H9 (cell line): Measurements from ENCODE around the gene ANKRD17. TPM values are rescaled to one million over a fixed set of nuclear protein-coding genes. Genes with fewer than 3 reads are reported as not detected.

Experiments used
- DNase-seq: peaks from one replicate; pipeline ENCODE4 v3.0.0-alpha.2; 2017
- H2AFZ ChIP-seq: one replicate; pipeline ENCODE4 v1.6.1; 2013; ENCODE audit warnings: mild to moderate bottlenecking, low read length, control low read depth, moderate library complexity
- H2AK5ac ChIP-seq: 2 replicates; pipeline ENCODE4 v1.6.1; 2013; ENCODE audit warnings: low read length, control low read depth, mixed read lengths; ENCODE audit not compliant: insufficient read length
- H2BK120ac ChIP-seq: one replicate; pipeline ENCODE4 v1.6.1; 2013; ENCODE audit warnings: low read depth, mild to moderate bottlenecking, low read length, control low read depth, inconsistent platforms; ENCODE audit not compliant: poor library complexity, severe bottlenecking
- H2BK12ac ChIP-seq: 2 replicates; pipeline ENCODE4 v1.6.1; 2013; ENCODE audit warnings: low read length, control low read depth, mixed read lengths, low read depth; ENCODE audit not compliant: insufficient read length
- H2BK15ac ChIP-seq: 2 replicates; pipeline ENCODE4 v1.6.1; 2013; ENCODE audit warnings: low read depth, low read length, control low read depth
- H2BK20ac ChIP-seq: one replicate; pipeline ENCODE4 v1.6.1; 2013; ENCODE audit warnings: low read depth, mild to moderate bottlenecking, low read length, control low read depth, inconsistent platforms; ENCODE audit not compliant: poor library complexity, severe bottlenecking
- H2BK5ac ChIP-seq: 2 replicates; pipeline ENCODE4 v1.6.1; 2013; ENCODE audit warnings: low read length, control low read depth, mixed read lengths; ENCODE audit not compliant: insufficient read length
- H3K14ac ChIP-seq: 2 replicates; pipeline ENCODE4 v1.6.1; 2013; ENCODE audit warnings: low read length, control low read depth; ENCODE audit not compliant: insufficient read depth
- H3K18ac ChIP-seq: 2 replicates; pipeline ENCODE4 v1.6.1; 2013; ENCODE audit warnings: low read depth, mild to moderate bottlenecking, mixed read lengths, low read length, control low read depth; ENCODE audit not compliant: insufficient read length
- H3K23ac ChIP-seq: 2 replicates; pipeline ENCODE4 v1.6.1; 2013; ENCODE audit warnings: low read length, control low read depth, mixed read lengths, low read depth; ENCODE audit not compliant: insufficient read length
- H3K23me2 ChIP-seq: 2 replicates; pipeline ENCODE4 v1.6.1; 2013; ENCODE audit warnings: low read depth, mild to moderate bottlenecking, mixed read lengths, low read length, control low read depth; ENCODE audit not compliant: insufficient read length, poor library complexity, severe bottlenecking
- H3K27ac ChIP-seq: 2 replicates; pipeline ENCODE4 v1.5.1; 2013; ENCODE audit warnings: low read length, control low read depth, mixed read lengths, low read depth; ENCODE audit not compliant: insufficient read length
- H3K27me3 ChIP-seq: 2 replicates; pipeline ENCODE4 v1.6.1; 2013; ENCODE audit warnings: low read length, control low read depth, inconsistent platforms; ENCODE audit not compliant: insufficient read depth
- H3K4ac ChIP-seq: 2 replicates; pipeline ENCODE4 v1.6.1; 2013; ENCODE audit warnings: low read depth, mild to moderate bottlenecking, control low read depth, inconsistent platforms, low read length, moderate library complexity
- H3K4me1 ChIP-seq: 2 replicates; pipeline ENCODE4 v1.6.1; 2013; ENCODE audit warnings: low read length, control low read depth, inconsistent platforms; ENCODE audit not compliant: insufficient read depth
- H3K4me2 ChIP-seq: 2 replicates; pipeline ENCODE4 v1.6.1; 2013; ENCODE audit warnings: low read length, control low read depth, mixed read lengths; ENCODE audit not compliant: insufficient read length, insufficient read depth
- H3K56ac ChIP-seq: 2 replicates; pipeline ENCODE4 v1.6.1; 2013; ENCODE audit warnings: low read depth, mild to moderate bottlenecking, mixed read lengths, low read length, control low read depth; ENCODE audit not compliant: insufficient read length
- H3K79me1 ChIP-seq: 2 replicates; pipeline ENCODE4 v1.6.1; 2013; ENCODE audit warnings: low read depth, mild to moderate bottlenecking, moderate library complexity, low read length, control low read depth, inconsistent platforms; ENCODE audit not compliant: insufficient read depth, poor library complexity, severe bottlenecking
- H3K79me2 ChIP-seq: 2 replicates; pipeline ENCODE4 v1.6.1; 2013; ENCODE audit warnings: low read length, control low read depth, inconsistent platforms; ENCODE audit not compliant: insufficient read depth
- H3K9ac ChIP-seq: 2 replicates; pipeline ENCODE4 v1.6.1; 2013; ENCODE audit warnings: low read length, control low read depth, mixed read lengths; ENCODE audit not compliant: insufficient read length; ENCODE audit errors: extremely low read depth
- H3K9me3 ChIP-seq: one replicate; pipeline ENCODE4 v1.6.1; 2013; ENCODE audit warnings: low read depth, low read length, inconsistent platforms; ENCODE audit not compliant: control insufficient read depth
- H3T11ph ChIP-seq: one replicate; pipeline ENCODE4 v1.6.1; 2013; ENCODE audit warnings: mild to moderate bottlenecking, low read length, control low read depth, inconsistent platforms
- H4K20me1 ChIP-seq: one replicate; pipeline ENCODE4 v1.6.1; 2013; ENCODE audit not compliant: control insufficient read depth, insufficient read length, insufficient read depth
- H4K5ac ChIP-seq: 2 replicates; pipeline ENCODE4 v1.6.1; 2013; ENCODE audit warnings: low read depth, mild to moderate bottlenecking, mixed read lengths, low read length, control low read depth; ENCODE audit not compliant: insufficient read length
- H4K8ac ChIP-seq: replicated peaks from 2 replicates; pipeline ENCODE4 v1.6.1; 2013; ENCODE audit warnings: low read length, control low read depth, mixed read lengths, low read depth; ENCODE audit not compliant: insufficient read length
- H4K91ac ChIP-seq: 2 replicates; pipeline ENCODE4 v1.6.1; 2013; ENCODE audit warnings: low read depth, mild to moderate bottlenecking, moderate library complexity, mixed read lengths, low read length, control low read depth; ENCODE audit not compliant: insufficient read length
- H3K27ac Mint-ChIP-seq, 3 experiments: 2 replicates in 2 of 3; 3 replicates in 1 of 3; pipeline ENCODE4 v1.8.0; 2020 to 2021; ENCODE audit warnings: mixed read lengths in 3 of 3, mild to moderate bottlenecking in 1 of 3, moderate library complexity in 1 of 3
- H3K27me3 Mint-ChIP-seq: 2 replicates; pipeline ENCODE4 v1.8.0; 2021; ENCODE audit warnings: low read depth, mild to moderate bottlenecking, moderate library complexity, mixed read lengths
- H3K36me3 Mint-ChIP-seq, 3 experiments: 2 replicates in 2 of 3; 3 replicates in 1 of 3; pipeline ENCODE4 v1.8.0; 2020 to 2021; ENCODE audit warnings: low read depth in 3 of 3, mixed read lengths in 3 of 3; ENCODE audit not compliant: insufficient read depth in 1 of 3
- H3K4me1 Mint-ChIP-seq, 2 experiments: 2 replicates each; pipeline ENCODE4 v1.8.0; 2020; ENCODE audit warnings: mixed read lengths in 2 of 2
- H3K4me3 Mint-ChIP-seq, 2 experiments: 2 replicates in 1 of 2; 3 replicates in 1 of 2; pipeline ENCODE4 v1.8.0; 2020 to 2021; ENCODE audit warnings: mild to moderate bottlenecking in 2 of 2, mixed read lengths in 2 of 2, moderate library complexity in 1 of 2
- H3K9me3 Mint-ChIP-seq, 2 experiments: 2 replicates in 1 of 2; 3 replicates in 1 of 2; pipeline ENCODE4 v1.8.0; 2020; ENCODE audit warnings: mild to moderate bottlenecking in 2 of 2, mixed read lengths in 2 of 2, moderate library complexity in 1 of 2
- CTCF ChIP-seq: fragments of 200-600 bp; sonication (generic); conservative IDR thresholded peaks from 3 replicates; pipeline ENCODE4 v1.8.0; 2021; ENCODE audit warnings: antibody characterized with exemption, mild to moderate bottlenecking
- WGBS: extraction: QIAGEN DNeasy Blood & Tissue Kit; methylation state at CpG from one replicate; pipeline ENCODE4 v1.1.7; 2013; ENCODE audit warnings: missing lambda C conversion rate, low lambda C conversion rate, mixed read lengths; ENCODE audit not compliant: insufficient read length; ENCODE audit errors: extremely low coverage; 5-methylcytosine and 5-hydroxymethylcytosine counted together
- total RNA-seq: library from RNA; stranded (reverse); gene quantifications from 2 replicates; pipeline ENCODE4 v1.2.1, GENCODE V29; 2021

The ANKRD17 gene
- total RNA-seq, 1 experiment from 2014 or later: 82.4 TPM

- Histone ChIP-seq H3K56ac (no peak overlapping the region), H3K18ac (no peak overlapping the region), H4K8ac (no peak overlapping the region), H4K20me1 (no peaks in the 10 kb centered on the region), H3K79me2 (no peaks in the 10 kb centered on the region), H3K4ac (no peak overlapping the region), H2BK5ac (no peak overlapping the region), H2BK12ac (no peak overlapping the region), H3K23ac (no peak overlapping the region), H3K4me2 (no peak overlapping the region), H3K27ac (no peak overlapping the region), H2AK5ac (no peak overlapping the region), H4K91ac (no peak overlapping the region), H4K5ac (no peak overlapping the region), H2AFZ (no peak overlapping the region), H2BK20ac (no peak overlapping the region), H3T11ph (no peak overlapping the region), H3K27me3 (no peaks in the 10 kb centered on the region), H3K9me3 (no peaks in the 10 kb centered on the region), H3K23me2 (no peaks in the 10 kb centered on the region), H3K9ac (no peak overlapping the region), H3K79me1 (no peaks in the 10 kb centered on the region), H2BK15ac (no peak overlapping the region), H3K14ac (no peak overlapping the region), H3K4me1 (no peaks in the 10 kb centered on the region), H2BK120ac (no peak overlapping the region)
- Mint-ChIP-seq H3K9me3 (no peaks in the 10 kb centered on the region), H3K36me3 (peaks cover 22 to 71% (median 45%) of the 10 kb centered on the region in 3 experiments), H3K4me1 (no peaks in the 10 kb centered on the region), H3K27ac (no peak overlapping the region), H3K27me3 (no peaks in the 10 kb centered on the region), H3K4me3 (no peak overlapping the region)
- no peak for DNase-seq
- no CpG with 5 or more reads among the region's 7 CpGs for WGBS
- no peak for TF ChIP-seq CTCF
These were observed 159.9 kb downstream of the ANKRD17 start for GRCh38 chr4:73098713-73099112.
